ENCODE data around the gene CA10.

- TF ChIP-seq CTCF (conservative IDR thresholded peaks at IDR 0.05 in 1 of 2, IDR thresholded peaks at IDR 0.05 in 1 of 2; ENCODE audit: low read depth in 1 of 2, low read length in 2 of 2) (no peak), EZH2 (IDR thresholded peaks at IDR 0.05; ENCODE audit: low read length, missing control alignments) (no peak)
Measured at GRCh38 chr17:52110923-52111581, 47.5 kb downstream of the CA10 start.
